GM12878 (cell line): Measurements from ENCODE around the gene CTIF. TPM values are rescaled to one million over a fixed set of nuclear protein-coding genes. Genes with fewer than 3 reads are reported as not detected.

ENCODE experiments used
- ATAC-seq: fragments of 200-7000 bp; cut with Tn5 transposase; 3 replicates; pipeline ENCODE4 v1.9.1; 2020; ENCODE audit warnings: mild to moderate bottlenecking, moderate library complexity
- BruUV-seq: library from RNA; stranded (reverse); fragments of 400-500 nt; replicated peaks from 2 replicates; lab custom pipeline; 2021; lab: Mats Ljungman, UMichigan
- CTCF ChIA-PET: fragments of 300-600 bp; sonication (Branson Sonifier 250); formaldehyde crosslinking; extraction: SDS; loops from one replicate; lab custom pipeline; 2021; ENCODE audit warnings: inconsistent platforms; lab: Yijun Ruan, JAX
- POLR2A ChIA-PET: fragments of 350-600 bp; formaldehyde crosslinking; extraction: SDS; loops from one replicate; lab custom pipeline; 2021; ENCODE audit warnings: inconsistent platforms; lab: Charles Lee
- RAD21 ChIA-PET: fragments of 300-600 bp; sonication (Branson Sonifier 250); formaldehyde crosslinking; loops from one replicate; lab custom pipeline; 2023; ENCODE audit warnings: antibody characterized with exemption; ENCODE audit not compliant: unreplicated experiment; lab: Charles Lee
- SMC1A ChIA-PET: fragments of 300-600 bp; sonication (Branson Sonifier 250); formaldehyde crosslinking; loops from one replicate; lab custom pipeline; 2023; ENCODE audit not compliant: unreplicated experiment, uncharacterized antibody; lab: Charles Lee
- DNase-seq: peaks from one replicate; pipeline ENCODE4 v3.0.0-alpha.2; 2011; ENCODE audit warnings: low read depth, low spot score
- FAIRE-seq: peaks from 3 replicates; lab custom pipeline; 2011; peaks lifted over from hg19 to GRCh38; lab: Jason Lieb, UNC
- H2AFZ ChIP-seq: 2 replicates; pipeline ENCODE4 v1.6.0; 2011; ENCODE audit warnings: low read depth, low read length, control low read depth; ENCODE audit not compliant: control insufficient read depth
- H3K27ac ChIP-seq: 2 replicates; pipeline ENCODE4 v1.5.1; 2011; ENCODE audit warnings: control low read depth; ENCODE audit not compliant: control insufficient read depth, insufficient read depth
- H3K27me3 ChIP-seq, 2 experiments: replicated peaks in 1 of 2; 2 replicates each; pipeline versions ENCODE4 v1.6.0 to v1.6.1; 2011; ENCODE audit warnings: low read length in 1 of 2; ENCODE audit not compliant: control insufficient read depth in 2 of 2, insufficient read depth in 2 of 2
- H3K36me3 ChIP-seq, 2 experiments: 2 replicates each; pipeline ENCODE4 v1.5.1; 2011; ENCODE audit warnings: low read length in 1 of 2; ENCODE audit not compliant: control insufficient read depth in 2 of 2, insufficient read depth in 2 of 2
- H3K4me1 ChIP-seq: 2 replicates; pipeline ENCODE4 v1.6.1; 2011; ENCODE audit warnings: mild to moderate bottlenecking, low read length, moderate library complexity, mixed read lengths; ENCODE audit not compliant: control insufficient read depth, insufficient read depth
- H3K4me2 ChIP-seq: 2 replicates; pipeline ENCODE4 v1.6.0; 2011; ENCODE audit warnings: control low read depth; ENCODE audit not compliant: control insufficient read depth, insufficient read depth
- H3K4me3 ChIP-seq: fragments of 200-600 bp; sonication (generic); 2 replicates; pipeline ENCODE4 v1.5.1; 2016
- H3K79me2 ChIP-seq: 2 replicates; pipeline ENCODE4 v1.6.0; 2011; ENCODE audit warnings: low read length; ENCODE audit not compliant: control insufficient read depth, insufficient read depth
- H3K9ac ChIP-seq: 2 replicates; pipeline ENCODE4 v1.8.0; 2011; ENCODE audit warnings: low read length, control low read depth, mixed read lengths; ENCODE audit not compliant: control insufficient read depth, insufficient read depth
- H3K9me3 ChIP-seq: replicated peaks from 3 replicates; pipeline ENCODE4 v1.5.1; 2011; ENCODE audit warnings: mild to moderate bottlenecking, low read length; ENCODE audit not compliant: control insufficient read depth, insufficient read depth
- H4K20me1 ChIP-seq: 2 replicates; pipeline ENCODE4 v1.6.0; 2011; ENCODE audit not compliant: control insufficient read depth, insufficient read depth
- CBFB ChIP-seq: IDR thresholded peaks from 2 replicates; pipeline ENCODE4 v1.6.1; 2016; ENCODE audit warnings: antibody characterized with exemption, low read depth
- CBX3 ChIP-seq: fragments of 200-600 bp; sonication (generic); IDR thresholded peaks from 2 replicates; pipeline ENCODE4 v1.6.1; 2016; ENCODE audit warnings: low read depth, borderline replicate concordance
- CBX5 ChIP-seq: sonication (generic); IDR thresholded peaks from 2 replicates; pipeline ENCODE4 v1.6.1; 2016; ENCODE audit warnings: low read depth, moderate library complexity, mild to moderate bottlenecking, inconsistent platforms
- FOS ChIP-seq: IDR thresholded peaks from 3 replicates; pipeline ENCODE4 v1.6.1; 2011; ENCODE audit warnings: borderline replicate concordance; ENCODE audit not compliant: insufficient read length; ENCODE audit errors: extremely low read depth
- GATAD2B ChIP-seq: fragments of 450-650 bp; conservative IDR thresholded peaks from 2 replicates; pipeline ENCODE4 v1.6.1; 2017; ENCODE audit warnings: low read depth, mild to moderate bottlenecking, moderate library complexity
- HDAC2 ChIP-seq: fragments of 200-600 bp; sonication (generic); IDR thresholded peaks from 2 replicates; pipeline ENCODE4 v1.6.1; 2017
- IRF4 ChIP-seq: IDR thresholded peaks from 2 replicates; pipeline ENCODE4 v1.6.1; 2011; ENCODE audit warnings: low read depth, low read length
- JUNB ChIP-seq: IDR thresholded peaks from 2 replicates; pipeline ENCODE4 v1.6.1; 2016; ENCODE audit warnings: antibody characterized with exemption, mild to moderate bottlenecking
- MTA3 ChIP-seq: IDR thresholded peaks from 2 replicates; pipeline ENCODE4 v1.6.1; 2012; ENCODE audit warnings: low read length, inconsistent platforms, borderline replicate concordance
- MXI1 ChIP-seq: fragments of 150-350 bp; IDR thresholded peaks from 2 replicates; pipeline ENCODE4 v1.6.1; 2011; ENCODE audit warnings: low read depth, mild to moderate bottlenecking, inconsistent platforms, low read length, improper control_type of control experiment
- NFIC ChIP-seq: IDR thresholded peaks from 2 replicates; pipeline ENCODE4 v1.6.1; 2012; ENCODE audit warnings: low read depth, mild to moderate bottlenecking, inconsistent platforms, low read length, moderate library complexity
- POLR2A ChIP-seq: IDR thresholded peaks from 2 replicates; pipeline ENCODE4 v1.6.1; 2011; ENCODE audit warnings: low read depth, mild to moderate bottlenecking, low read length
- RB1 ChIP-seq: fragments of 450-650 bp; formaldehyde crosslinking; IDR thresholded peaks from 2 replicates; pipeline ENCODE4 v1.6.1; 2017; ENCODE audit warnings: mild to moderate bottlenecking, borderline replicate concordance
- SRF ChIP-seq, 2 experiments: IDR thresholded peaks; 2 replicates each; pipeline ENCODE4 v1.6.1; 2011; ENCODE audit warnings: low read depth in 2 of 2, low read length in 2 of 2, mild to moderate bottlenecking in 1 of 2, moderate library complexity in 1 of 2
- TBL1XR1 ChIP-seq: IDR thresholded peaks from 2 replicates; pipeline ENCODE4 v1.6.1; 2012; ENCODE audit warnings: low read depth, low read length, improper control_type of control experiment
- TCF12 ChIP-seq: IDR thresholded peaks from 2 replicates; pipeline ENCODE4 v1.6.1; 2011; ENCODE audit warnings: low read depth, mild to moderate bottlenecking, low read length
- ZNF207 ChIP-seq: fragments of 450-650 bp; IDR thresholded peaks from 2 replicates; pipeline ENCODE4 v1.6.1; 2014; ENCODE audit warnings: antibody characterized with exemption, mild to moderate bottlenecking, borderline replicate concordance
- ZNF274 ChIP-seq: IDR thresholded peaks from one replicate; pipeline ENCODE4 v1.8.0; 2011; ENCODE audit not compliant: insufficient read length, insufficient read depth
- WGBS: methylation state at CpG from one replicate; pipeline ENCODE4 v1.1.6; 2016; ENCODE audit warnings: low lambda C conversion rate; ENCODE audit not compliant: insufficient replicate concordance, insufficient coverage; ENCODE audit errors: missing lambda C conversion rate; 5-methylcytosine and 5-hydroxymethylcytosine counted together
- in situ Hi-C: fragments of 300-500 bp; cut with MboI; formaldehyde crosslinking; loops from 9 replicates; pipeline ENCODE4 v1.14.3; 2018; ENCODE audit warnings: mixed read lengths
- intact Hi-C: fragments of 100-400 bp; cut with micrococcal nuclease; formaldehyde crosslinking; loops from one replicate; pipeline ENCODE4 v1.14.2; 2022; ENCODE audit not compliant: unreplicated experiment
- polyA plus RNA-seq, 11 experiments: library from polyadenylated mRNA; depleted of rRNA in 4 of 11; unstranded in 6 of 11; stranded (reverse) in 5 of 11; fragments of >200 nt; fragmentation: Nextera tagmentation in 4 of 11; fragmentation: Illumina TruSeq in 1 of 11; extraction: Ambion mirVana in 4 of 11; extraction: Trizol in 1 of 11; gene quantifications; 1 replicate in 1 of 11; 2 replicates in 10 of 11; pipeline versions ENCODE4 v1.2.1 to v1.2.3, GENCODE V29; 2011 to 2016; ENCODE audit warnings: inconsistent platforms in 2 of 11, missing spikeins in 2 of 11, low read depth in 1 of 11
- total RNA-seq, 4 experiments: library from RNA; depleted of rRNA in 3 of 4; stranded (reverse); fragments of >200 nt in 3 of 4; fragmentation: Illumina TruSeq in 1 of 4; extraction: Trizol in 1 of 4; gene quantifications; 2 replicates each; pipeline versions ENCODE4 v1.2.1 to v1.2.3, GENCODE V29; 2013 to 2021

The CTIF gene
- total and polyA plus RNA-seq, 10 of the 15 experiments (the other 5 are each of a cell fraction or from before 2014, with no cell fraction given) = 0.06 to 11.6 (median 2.5) TPM

DNA sequence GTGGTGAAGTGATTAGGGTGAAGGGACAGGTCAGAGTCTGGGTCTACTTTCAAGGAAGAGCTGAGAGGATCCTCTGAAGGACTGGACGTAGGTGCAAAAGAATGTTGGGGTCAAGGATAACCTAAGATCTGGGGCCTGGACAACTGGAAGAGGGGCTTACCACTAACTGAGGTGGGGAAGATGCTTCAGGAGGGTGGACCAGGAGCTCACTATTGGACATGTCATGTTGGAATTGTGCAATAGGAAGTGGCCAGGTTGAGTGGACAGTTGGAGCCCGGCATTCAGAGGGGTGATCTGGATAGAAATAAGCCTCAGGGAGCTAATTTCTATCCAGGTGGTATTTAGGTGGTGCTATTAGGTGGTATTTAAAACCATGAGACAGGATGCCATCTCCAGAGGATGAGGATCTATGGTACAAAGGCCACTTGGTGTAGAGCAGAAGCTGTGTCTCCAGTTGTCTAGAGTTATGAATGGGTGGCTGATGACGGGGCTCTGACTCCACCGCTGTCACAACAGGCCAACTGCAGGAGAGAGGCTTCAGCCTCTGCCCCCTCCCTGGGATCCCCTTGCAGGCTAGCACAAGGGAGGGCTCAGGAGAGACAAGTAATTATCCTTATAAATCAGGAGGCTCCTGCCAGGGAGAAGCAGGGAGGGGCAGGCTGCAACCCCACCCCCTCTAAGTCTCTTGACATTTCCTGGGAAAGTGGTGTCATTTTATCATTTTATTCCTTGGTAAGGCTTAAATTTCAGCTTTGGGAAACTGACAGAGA lies 254.0 kb downstream of the CTIF start:
- Histone ChIP-seq H3K79me2 (no peaks in the 10 kb centered on the region), H3K4me3 (no peak overlapping the region), H3K27me3 (no peaks in the 10 kb centered on the region), H3K4me1 (peaks cover 15% of the 10 kb centered on the region), H3K9ac (no peak overlapping the region), H4K20me1 (no peaks in the 10 kb centered on the region), H3K9me3 (no peaks in the 10 kb centered on the region; the same call in 2 of the 3 replicates), H3K36me3 (no peaks in the 10 kb centered on the region; a peak in 1 of 4 replicates), H3K4me2 (no peak overlapping the region), H2AFZ (no peak overlapping the region), H3K27ac (no peak overlapping the region)
- FAIRE-seq (no peak), ATAC-seq (no peak), DNase-seq (no peak)
- RAD21 ChIA-PET = interaction anchor here (0.8 to 1.4 kb wide), 2 partner anchors 28 to 42 kb away, joined by 3 to 5 read pairs; no protein-coding TSS in a partner anchor
- no TSS peak for BruUV-seq
- TF ChIP-seq CBX3 = no peak
- POLR2A ChIA-PET = interaction anchor here (0.6 to 3.2 kb wide), 2 partner anchors 9 to 16 kb away, joined by 3 to 10 read pairs; no protein-coding TSS in a partner anchor
- intact Hi-C loops = no loop called here
- in situ Hi-C loops = no loop called here
- SMC1A ChIA-PET = interaction anchor here (0.7 to 1.6 kb wide), 5 partner anchors 9 to 37 kb away, joined by 3 to 9 read pairs (median 4); no protein-coding TSS in a partner anchor
- CTCF ChIA-PET = interaction anchor here (1.0 kb wide), 2 partner anchors 14 to 15 kb away, joined by 3 read pairs; no protein-coding TSS in a partner anchor
- WGBS = 95% methylated on average over 4 of the region's 4 CpGs

GRCh38 chr18:48794251-48794970 lies 255.6 kb downstream of the CTIF start:
- H3K27me3 ChIP-seq = no peaks in the 10 kb centered on the region
- DNase-seq = no peak
- no TSS peak for BruUV-seq
- ChIA-PET SMC1A (interaction anchor here (0.6 to 4.1 kb wide), 6 partner anchors 8 to 38 kb away, joined by 3 to 27 read pairs (median 6); no protein-coding TSS in a partner anchor), POLR2A (interaction anchor here (1.2 kb wide), 1 partner anchor 74 kb away, joined by 3 read pairs; no protein-coding TSS in a partner anchor), RAD21 (interaction anchor here (2.2 kb wide), 1 partner anchor 9 kb away, joined by 11 read pairs; no protein-coding TSS in a partner anchor), CTCF (interaction anchor here (0.9 to 2.9 kb wide), 3 partner anchors 9 to 19 kb away, joined by 3 to 10 read pairs (median 9); no protein-coding TSS in a partner anchor)
- ATAC-seq = no peak
- H3K36me3 ChIP-seq = no peaks in the 10 kb centered on the region; a peak in 1 of 4 replicates
- no peaks in the 10 kb centered on the region for H4K20me1 ChIP-seq
- no peak overlapping the region for H3K27ac ChIP-seq
- no peak overlapping the region for H3K9ac ChIP-seq
- H3K9me3 ChIP-seq = no peaks in the 10 kb centered on the region; the same call in 2 of the 3 replicates
- no peak overlapping the region for H3K4me2 ChIP-seq
- intact Hi-C loops = no loop called here
- H3K4me1 ChIP-seq = peaks cover 22% of the 10 kb centered on the region
- no peak overlapping the region for H2AFZ ChIP-seq
- FAIRE-seq = no peak
- no peak overlapping the region for H3K4me3 ChIP-seq
- 84% methylated on average over 10 of the region's 10 CpGs for WGBS
- in situ Hi-C loops = no loop called here
- no peaks in the 10 kb centered on the region for H3K79me2 ChIP-seq
- TF ChIP-seq MTA3 (no peak), POLR2A (no peak), CBFB (no peak), JUNB (no peak), ZNF274 (no peak), ZNF207 (no peak), GATAD2B (no peak), NFIC (no peak), HDAC2 (no peak), FOS (no peak), SRF (IDR thresholded peaks at IDR 0.05; ENCODE audit: low read depth in 2 of 2, low read length in 2 of 2) (no peak), RB1 (no peak), IRF4 (no peak), MXI1 (no peak), CBX5 (no peak), TBL1XR1 (no peak), TCF12 (no peak)
